Ishikawa (cell line): Measurements from ENCODE around the gene MOB3B.

Experiments used
- CEBPB ChIP-seq: IDR thresholded peaks from 2 replicates; pipeline ENCODE4 v1.6.1; 2012
- EGR1 ChIP-seq: IDR thresholded peaks from 2 replicates; pipeline ENCODE4 v1.6.1; 2012
- EP300 ChIP-seq: IDR thresholded peaks from 2 replicates; pipeline ENCODE4 v1.6.1; 2012; ENCODE audit warnings: borderline replicate concordance
- FOXM1 ChIP-seq: IDR thresholded peaks from 2 replicates; pipeline ENCODE4 v1.6.1; 2012; ENCODE audit warnings: low read depth, borderline replicate concordance
- MAX ChIP-seq: IDR thresholded peaks from 2 replicates; pipeline ENCODE4 v1.6.1; 2012
- NFIC ChIP-seq: IDR thresholded peaks from 2 replicates; pipeline ENCODE4 v1.6.1; 2012
- RAD21 ChIP-seq: IDR thresholded peaks from 2 replicates; pipeline ENCODE4 v1.6.1; 2012; ENCODE audit warnings: low read depth
- REST ChIP-seq: IDR thresholded peaks from 2 replicates; pipeline ENCODE4 v1.6.1; 2012; ENCODE audit warnings: low read depth, mild to moderate bottlenecking
- TAF1 ChIP-seq: IDR thresholded peaks from 2 replicates; pipeline ENCODE4 v1.6.1; 2012; ENCODE audit warnings: low read depth, mild to moderate bottlenecking
- TEAD4 ChIP-seq: IDR thresholded peaks from 2 replicates; pipeline ENCODE4 v1.6.1; 2012
- USF1 ChIP-seq: IDR thresholded peaks from 2 replicates; pipeline ENCODE4 v1.6.1; 2012
- YY1 ChIP-seq: IDR thresholded peaks from 2 replicates; pipeline ENCODE4 v1.6.1; 2012; ENCODE audit warnings: low read depth
- ZBTB7A ChIP-seq: IDR thresholded peaks from 2 replicates; pipeline ENCODE4 v1.6.1; 2012; ENCODE audit warnings: low read depth

- TF ChIP-seq REST (no peak), RAD21 (no peak), MAX (no peak), YY1 (no peak), TAF1 (no peak), ZBTB7A (no peak), FOXM1 (no peak), USF1 (no peak), EGR1 (no peak), CEBPB (no peak), EP300 (no peak), TEAD4 (no peak), NFIC (no peak)
Observed at GRCh38 chr9:27308691-27309390, 220.8 kb downstream of the MOB3B start.
